GM23338 (cell line): ENCODE measurements around the gene NAALADL2. TPM values are rescaled to one million over a fixed set of nuclear protein-coding genes. Genes with fewer than 3 reads are reported as not detected.
"Not testable (repeated sequence)": the region's sequence is repeated elsewhere in the genome, so short reads cannot be mapped to it uniquely, and the experiment has no call there.

Source experiments
- ATAC-seq: fragments of 200-7000 bp; cut with Tn5 transposase; 3 replicates; pipeline ENCODE4 v1.9.1; 2020
- DNase-seq: peaks from one replicate; pipeline ENCODE4 v3.0.0-alpha.2; 2015; ENCODE audit warnings: low spot score
- H2AFZ ChIP-seq: fragments of 200-600 bp; sonication (generic); 2 replicates; pipeline ENCODE4 v1.8.0; 2016; ENCODE audit warnings: antibody characterized with exemption, mild to moderate bottlenecking, moderate library complexity
- H3F3A ChIP-seq: fragments of 200-600 bp; sonication (generic); replicated peaks from 2 replicates; pipeline ENCODE4 v1.8.0; 2017; ENCODE audit warnings: antibody characterized with exemption, mixed run types, low read depth
- H3K27ac ChIP-seq: fragments of 200-600 bp; sonication (generic); 2 replicates; pipeline ENCODE4 v1.6.1; 2016; ENCODE audit warnings: low read depth
- H3K27me3 ChIP-seq: fragments of 200-600 bp; sonication (generic); 2 replicates; pipeline ENCODE4 v1.8.0; 2016; ENCODE audit warnings: mild to moderate bottlenecking, mixed run types, moderate library complexity; ENCODE audit not compliant: insufficient read depth
- H3K36me3 ChIP-seq: fragments of 200-600 bp; sonication (generic); 2 replicates; pipeline ENCODE4 v1.8.0; 2016; ENCODE audit warnings: mild to moderate bottlenecking; ENCODE audit not compliant: insufficient read depth
- H3K4me1 ChIP-seq: fragments of 200-600 bp; sonication (generic); 2 replicates; pipeline ENCODE4 v1.8.0; 2016; ENCODE audit warnings: mild to moderate bottlenecking, moderate library complexity; ENCODE audit not compliant: insufficient read depth
- H3K4me2 ChIP-seq: fragments of 200-600 bp; sonication (generic); 2 replicates; pipeline ENCODE4 v1.7.1; 2017; ENCODE audit warnings: mixed run types
- H3K4me3 ChIP-seq: fragments of 200-600 bp; sonication (generic); 2 replicates; pipeline ENCODE4 v1.6.1; 2016; ENCODE audit warnings: mixed run types
- H3K79me2 ChIP-seq: fragments of 200-600 bp; sonication (generic); replicated peaks from 2 replicates; pipeline ENCODE4 v1.8.0; 2017; ENCODE audit warnings: mild to moderate bottlenecking; ENCODE audit not compliant: insufficient read depth
- H3K9me2 ChIP-seq: fragments of 200-600 bp; sonication (generic); 2 replicates; pipeline ENCODE4 v1.8.0; 2017; ENCODE audit not compliant: insufficient read depth
- H4K20me1 ChIP-seq: fragments of 200-600 bp; sonication (generic); replicated peaks from 2 replicates; pipeline ENCODE4 v1.8.0; 2017; ENCODE audit warnings: mild to moderate bottlenecking; ENCODE audit not compliant: insufficient read depth
- H3K27ac Mint-ChIP-seq: 2 replicates; pipeline ENCODE4 v1.8.0; 2020; ENCODE audit warnings: inconsistent platforms, mild to moderate bottlenecking, moderate library complexity, mixed read lengths
- H3K27me3 Mint-ChIP-seq: 3 replicates; pipeline ENCODE4 v1.8.0; 2022; ENCODE audit warnings: low read depth, mild to moderate bottlenecking, moderate library complexity, mixed read lengths, inconsistent platforms; ENCODE audit not compliant: insufficient read depth, poor library complexity
- H3K36me3 Mint-ChIP-seq: 3 replicates; pipeline ENCODE4 v1.8.0; 2021; ENCODE audit warnings: low read depth, mild to moderate bottlenecking, inconsistent platforms, moderate library complexity, mixed read lengths
- H3K4me1 Mint-ChIP-seq: 3 replicates; pipeline ENCODE4 v1.8.0; 2020; ENCODE audit warnings: mild to moderate bottlenecking, inconsistent platforms, mixed read lengths
- H3K4me3 Mint-ChIP-seq: 3 replicates; pipeline ENCODE4 v1.8.0; 2021; ENCODE audit warnings: moderate library complexity, mild to moderate bottlenecking, inconsistent platforms, mixed read lengths
- H3K9me3 Mint-ChIP-seq: 3 replicates; pipeline ENCODE4 v1.8.0; 2020; ENCODE audit warnings: moderate library complexity, mild to moderate bottlenecking, inconsistent platforms, mixed read lengths
- CREB1 ChIP-seq: fragments of 250-450 bp; sonication (Bioruptor Pico); IDR thresholded peaks from 2 replicates; pipeline ENCODE4 v1.5.0; 2020; ENCODE audit warnings: low read depth, mild to moderate bottlenecking, moderate library complexity
- EZH2 ChIP-seq: fragments of 200-600 bp; sonication (generic); IDR thresholded peaks from one replicate; pipeline ENCODE4 v1.8.0; 2017; ENCODE audit warnings: antibody characterized with exemption, mild to moderate bottlenecking, low read depth; ENCODE audit not compliant: unreplicated experiment
- EZH2phosphoT487 ChIP-seq: fragments of 200-600 bp; sonication (generic); IDR thresholded peaks from one replicate; pipeline ENCODE4 v1.8.1; 2018; ENCODE audit warnings: antibody characterized with exemption; ENCODE audit not compliant: unreplicated experiment
- NANOG ChIP-seq: IDR thresholded peaks from 2 replicates; pipeline ENCODE4 v1.6.1; 2016; ENCODE audit warnings: antibody characterized with exemption, borderline replicate concordance
- STAT1 ChIP-seq: IDR thresholded peaks from one replicate; pipeline ENCODE4 v1.6.1; 2016; ENCODE audit warnings: antibody characterized with exemption; ENCODE audit not compliant: unreplicated experiment
- ZNF114 ChIP-seq: fragments of 250-450 bp; sonication (Bioruptor Pico); IDR thresholded peaks from 2 replicates; pipeline ENCODE4 v1.5.0; 2020; ENCODE audit warnings: mild to moderate bottlenecking, moderate library complexity
- ZNF331 ChIP-seq: fragments of 250-450 bp; sonication (Bioruptor Pico); IDR thresholded peaks from 2 replicates; pipeline ENCODE4 v1.5.0; 2020; ENCODE audit warnings: low read depth, mild to moderate bottlenecking, moderate library complexity
- polyA plus RNA-seq: library from polyadenylated mRNA; unstranded; fragments of >200 nt; fragmentation: Nextera tagmentation; extraction: Ambion mirVana; gene quantifications from 2 replicates; pipeline ENCODE4 v1.2.1, GENCODE V29; 2016
- total RNA-seq: library from RNA; depleted of rRNA; stranded (reverse); fragments of >200 nt; shearing (Covaris generic); gene quantifications from 2 replicates; pipeline ENCODE4 v1.2.3, GENCODE V29; 2014
- TF ChIP-seq, protein P1 (sequence below), 2 experiments: fragments of 200-600 bp in 1 of 2; sonication (generic) in 1 of 2; conservative IDR thresholded peaks; 2 replicates each; pipeline versions ENCODE4 v1.5.1 to v1.6.1; 2016 to 2017; ENCODE audit warnings: antibody characterized with exemption in 2 of 2, low read depth in 2 of 2, mild to moderate bottlenecking in 2 of 2, moderate library complexity in 1 of 2
- TF ChIP-seq, protein P2 (sequence below): fragments of 250-450 bp; sonication (Bioruptor Pico); IDR thresholded peaks from 2 replicates; pipeline ENCODE4 v1.5.0; 2020; ENCODE audit warnings: mild to moderate bottlenecking, moderate library complexity

Gene NAALADL2
- total and polyA plus RNA-seq, 2 experiments from 2014 or later: 1.6 to 2.6 TPM

DNA sequence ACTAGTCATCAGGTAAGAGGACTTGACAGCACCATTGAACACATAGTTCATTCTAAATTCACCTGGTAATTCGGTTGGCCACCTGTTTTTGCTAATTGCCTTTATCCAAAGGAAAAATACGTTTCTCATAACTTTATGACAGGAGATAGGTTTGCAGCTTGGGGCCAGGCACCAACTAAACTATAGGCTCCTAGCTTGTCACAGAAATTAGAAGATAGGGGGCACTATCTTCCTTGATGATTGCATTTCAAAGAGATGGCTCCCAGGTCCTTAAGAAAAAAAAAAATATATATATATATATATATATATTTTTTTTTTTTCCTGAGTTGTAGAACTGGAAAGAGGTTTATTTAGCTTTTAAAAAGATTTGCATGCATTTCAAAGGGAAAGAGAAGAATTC lies 563.6 kb downstream of the NAALADL2 start:
- H3K4me1 Mint-ChIP-seq: peaks cover 6% of the 10 kb centered on the region
- no peak for ATAC-seq
- no peaks in the 10 kb centered on the region for H3F3A ChIP-seq

DNA sequence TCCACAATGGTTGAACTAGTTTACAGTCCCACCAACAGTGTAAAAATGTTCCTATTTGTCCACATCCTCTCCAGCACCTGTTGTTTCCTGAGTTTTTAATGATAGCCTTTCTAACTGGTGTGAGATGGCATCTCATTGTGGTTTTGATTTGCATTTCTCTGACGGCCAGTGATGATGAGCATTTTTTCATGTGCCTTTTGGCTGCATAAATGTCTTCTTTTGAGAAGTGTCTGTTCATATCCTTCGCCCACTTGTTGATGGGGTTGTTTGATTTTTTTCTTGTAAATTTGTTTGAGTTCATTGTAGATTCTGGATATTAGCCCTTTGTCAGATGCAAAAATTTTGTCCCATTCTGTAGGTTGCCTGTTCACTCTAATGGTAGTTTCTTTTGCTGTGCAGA lies 564.7 kb downstream of the NAALADL2 start:
- H3K4me1 Mint-ChIP-seq, H2AFZ ChIP-seq, H3K79me2 ChIP-seq, H3K9me3 Mint-ChIP-seq, ATAC-seq, H3K4me3 ChIP-seq, H3K27ac ChIP-seq, H3K9me2 ChIP-seq, H3K4me2 ChIP-seq, H3K27me3 Mint-ChIP-seq, H4K20me1 ChIP-seq, H3K27me3 ChIP-seq, H3K27ac Mint-ChIP-seq, H3K4me1 ChIP-seq, H3K36me3 Mint-ChIP-seq, H3K36me3 ChIP-seq, DNase-seq, H3K4me3 Mint-ChIP-seq, H3F3A ChIP-seq: not testable (repeated sequence)

More for the DNA sequence above, 563.6 kb downstream of the NAALADL2 start:
- no peaks in the 10 kb centered on the region for H4K20me1 ChIP-seq
- no peaks in the 10 kb centered on the region for H3K9me2 ChIP-seq
- no peak overlapping the region for H2AFZ ChIP-seq
- no peaks in the 10 kb centered on the region for H3K27me3 ChIP-seq
- no peaks in the 10 kb centered on the region for H3K79me2 ChIP-seq
- no peak overlapping the region for H3K4me3 ChIP-seq
- H3K4me1 ChIP-seq: peaks cover 3% of the 10 kb centered on the region; the same call in 1 of the 2 replicates
- DNase-seq: peak; percentile 65
- H3K4me2 ChIP-seq: no peak overlapping the region
- Mint-ChIP-seq H3K27ac (no peak overlapping the region), H3K9me3 (no peaks in the 10 kb centered on the region; the same call in 2 of the 3 replicates), H3K27me3 (no peaks in the 10 kb centered on the region), H3K36me3 (no peaks in the 10 kb centered on the region), H3K4me3 (no peak overlapping the region)
- TF ChIP-seq CREB1 (CRISPR knock-in tag): no peak
- TF ChIP-seq EZH2: no peak
- TF ChIP-seq, protein P1, sequence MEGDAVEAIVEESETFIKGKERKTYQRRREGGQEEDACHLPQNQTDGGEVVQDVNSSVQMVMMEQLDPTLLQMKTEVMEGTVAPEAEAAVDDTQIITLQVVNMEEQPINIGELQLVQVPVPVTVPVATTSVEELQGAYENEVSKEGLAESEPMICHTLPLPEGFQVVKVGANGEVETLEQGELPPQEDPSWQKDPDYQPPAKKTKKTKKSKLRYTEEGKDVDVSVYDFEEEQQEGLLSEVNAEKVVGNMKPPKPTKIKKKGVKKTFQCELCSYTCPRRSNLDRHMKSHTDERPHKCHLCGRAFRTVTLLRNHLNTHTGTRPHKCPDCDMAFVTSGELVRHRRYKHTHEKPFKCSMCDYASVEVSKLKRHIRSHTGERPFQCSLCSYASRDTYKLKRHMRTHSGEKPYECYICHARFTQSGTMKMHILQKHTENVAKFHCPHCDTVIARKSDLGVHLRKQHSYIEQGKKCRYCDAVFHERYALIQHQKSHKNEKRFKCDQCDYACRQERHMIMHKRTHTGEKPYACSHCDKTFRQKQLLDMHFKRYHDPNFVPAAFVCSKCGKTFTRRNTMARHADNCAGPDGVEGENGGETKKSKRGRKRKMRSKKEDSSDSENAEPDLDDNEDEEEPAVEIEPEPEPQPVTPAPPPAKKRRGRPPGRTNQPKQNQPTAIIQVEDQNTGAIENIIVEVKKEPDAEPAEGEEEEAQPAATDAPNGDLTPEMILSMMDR (conservative IDR thresholded peaks at IDR 0.05; ENCODE audit: low read depth in 2 of 2): peak; percentile 34 to 59; a peak in 3 of 4 replicates
- no peak for TF ChIP-seq ZNF114 (CRISPR knock-in tag)
- H3K27ac ChIP-seq: no peak overlapping the region
- no peaks in the 10 kb centered on the region for H3K36me3 ChIP-seq

DNA sequence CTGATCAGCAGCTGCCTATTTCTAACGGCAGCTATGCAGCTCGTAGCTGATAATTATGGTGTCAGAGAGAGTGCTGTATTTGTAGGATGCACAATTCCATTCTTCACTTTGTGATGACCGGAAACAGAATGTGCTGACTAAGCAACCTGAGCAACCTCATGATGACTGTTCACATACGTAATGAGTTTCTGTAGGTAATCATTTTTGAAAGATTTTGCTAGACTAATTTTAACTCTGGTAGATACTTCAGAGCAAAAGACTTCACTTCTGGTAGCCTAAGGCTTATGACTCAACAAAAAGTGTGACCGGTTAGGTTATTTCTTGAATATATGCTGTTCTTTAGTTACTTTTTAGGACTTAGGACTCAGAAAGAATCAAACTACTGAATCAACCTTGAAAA lies 567.7 kb downstream of the NAALADL2 start:
- DNase-seq (no peak), ATAC-seq (no peak)
- peaks cover 2% of the 10 kb centered on the region; the same call in 2 of the 3 replicates for H3K4me1 Mint-ChIP-seq
- H3F3A ChIP-seq: no peaks in the 10 kb centered on the region
- H3K27me3 Mint-ChIP-seq: no peaks in the 10 kb centered on the region
- no peak overlapping the region for H2AFZ ChIP-seq
- H3K79me2 ChIP-seq: no peaks in the 10 kb centered on the region
- no peaks in the 10 kb centered on the region for H3K36me3 ChIP-seq
- H3K36me3 Mint-ChIP-seq: no peaks in the 10 kb centered on the region
- H4K20me1 ChIP-seq: no peaks in the 10 kb centered on the region
- H3K27me3 ChIP-seq: no peaks in the 10 kb centered on the region
- no peak overlapping the region for H3K4me2 ChIP-seq
- H3K9me3 Mint-ChIP-seq: no peaks in the 10 kb centered on the region
- H3K4me3 Mint-ChIP-seq: no peak overlapping the region
- H3K9me2 ChIP-seq: no peaks in the 10 kb centered on the region
- H3K4me3 ChIP-seq: no peak overlapping the region
- no peak overlapping the region for H3K27ac ChIP-seq
- H3K27ac Mint-ChIP-seq: peak overlapping the region; percentile 84
- no peaks in the 10 kb centered on the region; the same call in 1 of the 2 replicates for H3K4me1 ChIP-seq
- TF ChIP-seq EZH2phosphoT487: no peak
- no peak for TF ChIP-seq CREB1 (CRISPR knock-in tag)
- TF ChIP-seq STAT1: no peak
- TF ChIP-seq, protein P2, sequence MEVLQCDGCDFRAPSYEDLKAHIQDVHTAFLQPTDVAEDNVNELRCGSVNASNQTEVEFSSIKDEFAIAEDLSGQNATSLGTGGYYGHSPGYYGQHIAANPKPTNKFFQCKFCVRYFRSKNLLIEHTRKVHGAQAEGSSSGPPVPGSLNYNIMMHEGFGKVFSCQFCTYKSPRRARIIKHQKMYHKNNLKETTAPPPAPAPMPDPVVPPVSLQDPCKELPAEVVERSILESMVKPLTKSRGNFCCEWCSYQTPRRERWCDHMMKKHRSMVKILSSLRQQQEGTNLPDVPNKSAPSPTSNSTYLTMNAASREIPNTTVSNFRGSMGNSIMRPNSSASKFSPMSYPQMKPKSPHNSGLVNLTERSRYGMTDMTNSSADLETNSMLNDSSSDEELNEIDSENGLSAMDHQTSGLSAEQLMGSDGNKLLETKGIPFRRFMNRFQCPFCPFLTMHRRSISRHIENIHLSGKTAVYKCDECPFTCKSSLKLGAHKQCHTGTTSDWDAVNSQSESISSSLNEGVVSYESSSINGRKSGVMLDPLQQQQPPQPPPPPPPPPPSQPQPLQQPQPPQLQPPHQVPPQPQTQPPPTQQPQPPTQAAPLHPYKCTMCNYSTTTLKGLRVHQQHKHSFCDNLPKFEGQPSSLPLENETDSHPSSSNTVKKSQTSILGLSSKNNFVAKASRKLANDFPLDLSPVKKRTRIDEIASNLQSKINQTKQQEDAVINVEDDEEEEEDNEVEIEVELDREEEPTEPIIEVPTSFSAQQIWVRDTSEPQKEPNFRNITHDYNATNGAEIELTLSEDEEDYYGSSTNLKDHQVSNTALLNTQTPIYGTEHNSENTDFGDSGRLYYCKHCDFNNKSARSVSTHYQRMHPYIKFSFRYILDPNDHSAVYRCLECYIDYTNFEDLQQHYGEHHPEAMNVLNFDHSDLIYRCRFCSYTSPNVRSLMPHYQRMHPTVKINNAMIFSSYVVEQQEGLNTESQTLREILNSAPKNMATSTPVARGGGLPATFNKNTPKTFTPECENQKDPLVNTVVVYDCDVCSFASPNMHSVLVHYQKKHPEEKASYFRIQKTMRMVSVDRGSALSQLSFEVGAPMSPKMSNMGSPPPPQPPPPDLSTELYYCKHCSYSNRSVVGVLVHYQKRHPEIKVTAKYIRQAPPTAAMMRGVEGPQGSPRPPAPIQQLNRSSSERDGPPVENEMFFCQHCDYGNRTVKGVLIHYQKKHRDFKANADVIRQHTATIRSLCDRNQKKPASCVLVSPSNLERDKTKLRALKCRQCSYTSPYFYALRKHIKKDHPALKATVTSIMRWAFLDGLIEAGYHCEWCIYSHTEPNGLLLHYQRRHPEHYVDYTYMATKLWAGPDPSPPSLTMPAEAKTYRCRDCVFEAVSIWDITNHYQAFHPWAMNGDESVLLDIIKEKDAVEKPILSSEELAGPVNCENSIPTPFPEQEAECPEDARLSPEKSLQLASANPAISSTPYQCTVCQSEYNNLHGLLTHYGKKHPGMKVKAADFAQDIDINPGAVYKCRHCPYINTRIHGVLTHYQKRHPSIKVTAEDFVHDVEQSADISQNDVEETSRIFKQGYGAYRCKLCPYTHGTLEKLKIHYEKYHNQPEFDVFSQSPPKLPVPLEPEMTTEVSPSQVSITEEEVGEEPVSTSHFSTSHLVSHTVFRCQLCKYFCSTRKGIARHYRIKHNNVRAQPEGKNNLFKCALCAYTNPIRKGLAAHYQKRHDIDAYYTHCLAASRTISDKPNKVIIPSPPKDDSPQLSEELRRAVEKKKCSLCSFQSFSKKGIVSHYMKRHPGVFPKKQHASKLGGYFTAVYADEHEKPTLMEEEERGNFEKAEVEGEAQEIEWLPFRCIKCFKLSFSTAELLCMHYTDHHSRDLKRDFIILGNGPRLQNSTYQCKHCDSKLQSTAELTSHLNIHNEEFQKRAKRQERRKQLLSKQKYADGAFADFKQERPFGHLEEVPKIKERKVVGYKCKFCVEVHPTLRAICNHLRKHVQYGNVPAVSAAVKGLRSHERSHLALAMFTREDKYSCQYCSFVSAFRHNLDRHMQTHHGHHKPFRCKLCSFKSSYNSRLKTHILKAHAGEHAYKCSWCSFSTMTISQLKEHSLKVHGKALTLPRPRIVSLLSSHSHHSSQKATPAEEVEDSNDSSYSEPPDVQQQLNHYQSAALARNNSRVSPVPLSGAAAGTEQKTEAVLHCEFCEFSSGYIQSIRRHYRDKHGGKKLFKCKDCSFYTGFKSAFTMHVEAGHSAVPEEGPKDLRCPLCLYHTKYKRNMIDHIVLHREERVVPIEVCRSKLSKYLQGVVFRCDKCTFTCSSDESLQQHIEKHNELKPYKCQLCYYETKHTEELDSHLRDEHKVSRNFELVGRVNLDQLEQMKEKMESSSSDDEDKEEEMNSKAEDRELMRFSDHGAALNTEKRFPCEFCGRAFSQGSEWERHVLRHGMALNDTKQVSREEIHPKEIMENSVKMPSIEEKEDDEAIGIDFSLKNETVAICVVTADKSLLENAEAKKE (CRISPR knock-in tag): no peak
- no peak for TF ChIP-seq NANOG
- no peak for TF ChIP-seq ZNF114 (CRISPR knock-in tag)
- no peak for TF ChIP-seq ZNF331 (CRISPR knock-in tag)
